ENCODE measurements around the gene SERTAD4.

SERTAD4 gene

GRCh38 chr1:210218047-210218446, 14.5 kb upstream of the SERTAD4 start:
- Mint-ChIP-seq H3K27ac (no peak overlapping the region), H3K4me3 (no peak overlapping the region), H3K36me3 (ENCODE audit: low read depth) (no peaks in the 10 kb centered on the region), H3K27me3 (peaks cover 27% of the 10 kb centered on the region), H3K9me3 (no peaks in the 10 kb centered on the region), H3K4me1 (no peaks in the 10 kb centered on the region)
- no peak for DNase-seq
- ATAC-seq, result no peak

- Mint-ChIP-seq H3K9me3 (no peaks in the 10 kb centered on the region), H3K27ac (no peak overlapping the region), H3K4me3 (no peak overlapping the region), H3K4me1 (no peaks in the 10 kb centered on the region), H3K27me3 (peaks cover 19% of the 10 kb centered on the region), H3K36me3 (ENCODE audit: low read depth) (no peaks in the 10 kb centered on the region)
- ATAC-seq, result no peak
- no peak for DNase-seq
Observed at GRCh38 chr1:210222340-210223006, 10.1 kb upstream of the SERTAD4 start.

GRCh38 chr1:210223226-210223904, 9.2 kb upstream of the SERTAD4 start:
- Mint-ChIP-seq H3K36me3 (ENCODE audit: low read depth) (no peaks in the 10 kb centered on the region), H3K27me3 (peaks cover 19% of the 10 kb centered on the region), H3K9me3 (no peaks in the 10 kb centered on the region), H3K27ac (no peak overlapping the region), H3K4me3 (no peak overlapping the region), H3K4me1 (no peaks in the 10 kb centered on the region)
- ATAC-seq (no peak), DNase-seq (no peak)

GRCh38 chr1:210228158-210228557, 4.4 kb upstream of the SERTAD4 start:
- ATAC-seq (no peak), DNase-seq (no peak)
- Mint-ChIP-seq H3K9me3 (no peaks in the 10 kb centered on the region), H3K27me3 (peaks cover 28% of the 10 kb centered on the region), H3K4me1 (peaks cover 2% of the 10 kb centered on the region), H3K36me3 (ENCODE audit: low read depth) (no peaks in the 10 kb centered on the region), H3K27ac (no peak overlapping the region), H3K4me3 (no peak overlapping the region)

GRCh38 chr1:210230149-210230695, 2.4 kb upstream of the SERTAD4 start:
- Mint-ChIP-seq H3K4me3 (no peak overlapping the region), H3K27me3 (peaks cover 34% of the 10 kb centered on the region), H3K4me1 (peaks cover 7% of the 10 kb centered on the region), H3K9me3 (no peaks in the 10 kb centered on the region), H3K27ac (no peak overlapping the region), H3K36me3 (ENCODE audit: low read depth) (no peaks in the 10 kb centered on the region)
- ATAC-seq (no peak), DNase-seq (no peak)

GRCh38 chr1:210231846-210232510, 618 bp upstream of the SERTAD4 start:
- Mint-ChIP-seq H3K36me3 (ENCODE audit: low read depth) (no peaks in the 10 kb centered on the region), H3K27me3 (peaks cover 49% of the 10 kb centered on the region), H3K4me3 (peak overlapping the region; percentile 58), H3K9me3 (no peaks in the 10 kb centered on the region), H3K4me1 (peaks cover 7% of the 10 kb centered on the region), H3K27ac (no peak overlapping the region)
- ATAC-seq, result no peak
- no peak for DNase-seq

GRCh38 chr1:210233216-210233494, 559 bp downstream of the SERTAD4 start:
- Mint-ChIP-seq H3K36me3 (ENCODE audit: low read depth) (no peaks in the 10 kb centered on the region), H3K4me1 (peaks cover 10% of the 10 kb centered on the region)

GRCh38 chr1:210233495-210234328, 1.1 kb downstream of the SERTAD4 start:
- H3K27me3 Mint-ChIP-seq, result peaks cover 61% of the 10 kb centered on the region
- no peaks in the 10 kb centered on the region for H3K36me3 Mint-ChIP-seq (ENCODE audit: low read depth)
- H3K4me1 Mint-ChIP-seq, result peaks cover 10% of the 10 kb centered on the region
- ATAC-seq (peak; percentile 41), DNase-seq (peak; percentile 32)
- peak overlapping the region; percentile 42 for H3K4me3 Mint-ChIP-seq
- no peak overlapping the region for H3K27ac Mint-ChIP-seq
- no peaks in the 10 kb centered on the region for H3K9me3 Mint-ChIP-seq

More at GRCh38 chr1:210233216-210233494, 559 bp downstream of the SERTAD4 start:
- H3K9me3 Mint-ChIP-seq, result no peaks in the 10 kb centered on the region
- H3K27me3 Mint-ChIP-seq, result peaks cover 59% of the 10 kb centered on the region
- H3K4me3 Mint-ChIP-seq, result peak overlapping the region; percentile 42
- DNase-seq (no peak), ATAC-seq (peak; percentile 41)
- H3K27ac Mint-ChIP-seq, result no peak overlapping the region

- H3K36me3 Mint-ChIP-seq (ENCODE audit: low read depth), result no peaks in the 10 kb centered on the region
- peaks cover 64% of the 10 kb centered on the region for H3K27me3 Mint-ChIP-seq
- no peaks in the 10 kb centered on the region for H3K9me3 Mint-ChIP-seq
- no peak for DNase-seq
- H3K27ac Mint-ChIP-seq, result no peak overlapping the region
- peaks cover 10% of the 10 kb centered on the region for H3K4me1 Mint-ChIP-seq
- H3K4me3 Mint-ChIP-seq, result no peak overlapping the region
- ATAC-seq, result peak; percentile 35
Observed at GRCh38 chr1:210234329-210234757, 1.7 kb downstream of the SERTAD4 start.

- H3K4me1 Mint-ChIP-seq, result peaks cover 10% of the 10 kb centered on the region
- no peaks in the 10 kb centered on the region for H3K36me3 Mint-ChIP-seq (ENCODE audit: low read depth)
- no peak overlapping the region for H3K27ac Mint-ChIP-seq
- peaks cover 66% of the 10 kb centered on the region for H3K27me3 Mint-ChIP-seq
- no peak overlapping the region for H3K4me3 Mint-ChIP-seq
- no peaks in the 10 kb centered on the region for H3K9me3 Mint-ChIP-seq
- ATAC-seq, result no peak
- no peak for DNase-seq
Observed at GRCh38 chr1:210235363-210236053, 2.9 kb downstream of the SERTAD4 start.

- Mint-ChIP-seq H3K27me3 (peaks cover 68% of the 10 kb centered on the region), H3K4me1 (peaks cover 10% of the 10 kb centered on the region), H3K36me3 (ENCODE audit: low read depth) (no peaks in the 10 kb centered on the region), H3K27ac (no peak overlapping the region), H3K9me3 (no peaks in the 10 kb centered on the region), H3K4me3 (no peak overlapping the region)
- ATAC-seq (no peak), DNase-seq (no peak)
Observed at GRCh38 chr1:210236386-210236839, 3.8 kb downstream of the SERTAD4 start.

GRCh38 chr1:210236840-210237409, 4.3 kb downstream of the SERTAD4 start:
- ATAC-seq, result no peak
- no peak for DNase-seq
- Mint-ChIP-seq H3K4me1 (peaks cover 10% of the 10 kb centered on the region), H3K27ac (no peak overlapping the region), H3K36me3 (ENCODE audit: low read depth) (no peaks in the 10 kb centered on the region), H3K27me3 (peaks cover 67% of the 10 kb centered on the region), H3K9me3 (no peaks in the 10 kb centered on the region), H3K4me3 (no peak overlapping the region)

GRCh38 chr1:210237479-210237878, 4.9 kb downstream of the SERTAD4 start:
- H3K27ac Mint-ChIP-seq, result no peak overlapping the region
- no peaks in the 10 kb centered on the region for H3K9me3 Mint-ChIP-seq
- H3K4me1 Mint-ChIP-seq, result peaks cover 8% of the 10 kb centered on the region
- H3K4me3 Mint-ChIP-seq, result no peak overlapping the region
- no peak for DNase-seq
- H3K36me3 Mint-ChIP-seq (ENCODE audit: low read depth), result no peaks in the 10 kb centered on the region
- no peak for ATAC-seq
- H3K27me3 Mint-ChIP-seq, result peaks cover 65% of the 10 kb centered on the region
